K562 (cell line): ENCODE measurements around the gene SYT8. TPM values are rescaled to one million over a fixed set of nuclear protein-coding genes. Genes with fewer than 3 reads are reported as not detected.

ENCODE experiments used
- CC2D1A ChIP-seq: fragments of 450-650 bp; IDR thresholded peaks from 2 replicates; pipeline ENCODE4 v1.6.1; 2017; ENCODE audit warnings: mild to moderate bottlenecking
- CHD1 ChIP-seq: fragments of 200-600 bp; sonication (generic); IDR thresholded peaks from one replicate; pipeline ENCODE4 v1.6.1; 2012; ENCODE audit warnings: mild to moderate bottlenecking, moderate library complexity, low read length, inconsistent platforms
- CREM ChIP-seq: IDR thresholded peaks from 2 replicates; pipeline ENCODE4 v1.6.1; 2014; ENCODE audit warnings: antibody characterized with exemption, low read depth
- HMG20B ChIP-seq: fragments of 250-450 bp; sonication (Bioruptor Pico); IDR thresholded peaks from 2 replicates; pipeline ENCODE4 v1.5.0; 2021; ENCODE audit warnings: mild to moderate bottlenecking
- MAZ ChIP-seq, 2 experiments: fragments of 450-650 bp in 1 of 2; sonication (generic) in 1 of 2; formaldehyde crosslinking; IDR thresholded peaks in 1 of 2; conservative IDR thresholded peaks in 1 of 2; 2 replicates each; pipeline versions ENCODE4 v1.4.0 to v1.5.0; 2020; ENCODE audit warnings: mild to moderate bottlenecking in 1 of 2, missing genetic modification reagents in 1 of 2
- MEF2D ChIP-seq: conservative IDR thresholded peaks from 2 replicates; pipeline ENCODE4 v1.6.1; 2016; ENCODE audit warnings: low read depth, missing genetic modification characterization, missing compliant biosample characterization
- MNT ChIP-seq, 2 experiments: fragments of 450-650 bp; conservative IDR thresholded peaks; 2 replicates each; pipeline ENCODE4 v1.6.1; 2017; ENCODE audit warnings: mild to moderate bottlenecking in 2 of 2, moderate library complexity in 2 of 2
- REST ChIP-seq, 2 experiments: fragments of 450-650 bp; formaldehyde crosslinking in 1 of 2; IDR thresholded peaks; 2 replicates each; pipeline versions ENCODE4 v1.4.0 to v1.6.1; 2014 to 2020; ENCODE audit warnings: mild to moderate bottlenecking in 2 of 2, borderline replicate concordance in 1 of 2, low read depth in 1 of 2
- STAG1 ChIP-seq: sonication (generic); formaldehyde crosslinking; IDR thresholded peaks from 2 replicates; pipeline ENCODE4 v1.5.0; 2020; ENCODE audit warnings: missing genetic modification reagents, borderline replicate concordance
- ZNF146 ChIP-seq: IDR thresholded peaks from one replicate; pipeline ENCODE4 v1.6.1; 2018; ENCODE audit warnings: missing compliant biosample characterization; ENCODE audit not compliant: unreplicated experiment
- ZNF239 ChIP-seq: fragments of 250-450 bp; sonication (Bioruptor Pico); IDR thresholded peaks from 2 replicates; pipeline ENCODE4 v1.4.0; 2020; ENCODE audit warnings: mild to moderate bottlenecking
- polyA plus RNA-seq, 8 experiments: library from polyadenylated mRNA; depleted of rRNA in 4 of 8; stranded (reverse) in 5 of 8; unstranded in 3 of 8; fragments of >200 nt; fragmentation: Nextera tagmentation in 2 of 8; fragmentation: Illumina TruSeq in 1 of 8; extraction: Ambion mirVana in 2 of 8; extraction: Trizol in 1 of 8; gene quantifications; 2 replicates each; pipeline versions ENCODE4 v1.2.1 to v1.2.3, GENCODE V29; 2011 to 2014; ENCODE audit warnings: inconsistent platforms in 1 of 8, missing spikeins in 1 of 8
- total RNA-seq, 7 experiments: library from RNA; depleted of rRNA in 6 of 7; stranded (reverse); fragments of >200 nt in 6 of 7; fragmentation: Illumina TruSeq in 2 of 7; extraction: Trizol in 2 of 7; gene quantifications; 2 replicates each; pipeline versions ENCODE4 v1.2.1 to v1.2.3, GENCODE V29; 2011 to 2021; ENCODE audit warnings: low replicate concordance in 1 of 7
- TF ChIP-seq, protein P1 (sequence below): sonication (generic); formaldehyde crosslinking; IDR thresholded peaks from 2 replicates; pipeline ENCODE4 v1.8.0; 2022; ENCODE audit warnings: missing genetic modification reagents, mild to moderate bottlenecking, moderate library complexity, borderline replicate concordance
- TF ChIP-seq, protein P2 (sequence below), 3 experiments: fragments of 200-800 bp in 1 of 3; sonication (Bioruptor generic) in 1 of 3; sonication (generic) in 1 of 3; formaldehyde crosslinking in 1 of 3; IDR thresholded peaks; 2 replicates each; pipeline versions ENCODE4 v1.6.1 to v1.8.0; 2016 to 2022; ENCODE audit warnings: mild to moderate bottlenecking in 2 of 3, missing compliant biosample characterization in 2 of 3, missing genetic modification characterization in 2 of 3, missing genetic modification reagents in 1 of 3

The SYT8 gene
- total and polyA plus RNA-seq, 9 of the 15 experiments (the other 6 are each of a cell fraction or from before 2014, with no cell fraction given) = not detected

DNA sequence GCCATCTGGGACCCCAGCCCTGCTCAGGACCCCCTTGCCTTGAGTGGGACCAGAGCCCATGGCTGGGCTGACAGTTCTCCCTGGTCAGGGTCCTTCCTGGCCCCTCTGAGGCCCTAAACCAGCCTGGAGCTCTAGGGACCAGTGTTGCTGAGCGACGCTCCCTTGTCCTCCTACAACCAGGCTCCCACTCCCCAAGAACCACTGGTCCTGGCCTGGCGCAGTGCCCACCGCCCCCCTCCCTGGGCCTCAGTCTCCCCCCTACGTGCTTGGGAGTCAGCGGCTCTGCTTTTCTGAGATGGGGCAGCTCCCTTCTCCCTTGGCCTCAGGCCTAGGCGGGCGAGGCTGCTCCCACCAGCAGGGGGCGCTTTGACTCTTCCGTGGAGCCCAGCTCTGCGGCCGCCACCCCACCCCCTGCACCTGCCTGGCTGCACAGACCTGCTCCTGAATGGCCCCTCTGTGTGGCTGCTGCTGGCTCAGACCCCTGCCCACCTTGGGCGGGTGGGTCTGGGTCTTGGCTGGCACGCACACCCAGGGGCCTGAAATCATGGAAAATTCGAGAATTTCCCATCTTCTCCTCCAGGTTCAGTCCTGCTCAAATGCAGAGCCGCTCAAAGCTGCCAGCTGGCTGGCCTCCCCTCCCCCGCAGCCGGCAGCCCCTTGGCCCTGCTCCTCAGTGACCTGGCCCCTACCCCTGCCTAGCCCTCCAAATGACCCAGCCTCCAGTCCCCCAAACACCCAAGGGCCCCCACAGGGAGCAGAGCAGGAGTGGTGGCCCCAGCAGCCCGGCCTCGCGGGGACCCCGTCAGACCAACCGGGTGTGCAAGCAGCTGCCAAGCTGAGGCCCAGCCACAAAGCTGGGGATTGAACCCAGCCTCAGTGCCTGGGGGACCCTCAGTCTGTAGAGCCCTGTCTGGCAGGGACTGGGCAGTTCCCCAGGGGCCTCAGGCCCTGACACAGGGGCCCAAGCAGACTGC is 47.8 kb downstream of the SYT8 start (continued):
- TF ChIP-seq REST (IDR thresholded peaks at IDR 0.05; ENCODE audit: borderline replicate concordance) (peak; percentile 88), REST (CRISPR knock-in tag; IDR thresholded peaks at IDR 0.05; ENCODE audit: low read depth) (no peak), MEF2D (tag) (no peak), CREM (no peak), CC2D1A (0 out of 2 replicates have a peak, but pooled peaks have one; percentile 28), CHD1 (no peak), STAG1 (peak; percentile 76; the same call in 1 of the 2 replicates), MAZ (CRISPR knock-in tag; conservative IDR thresholded peaks at IDR 0.05 in 1 of 2, IDR thresholded peaks at IDR 0.05 in 1 of 2) (peak; percentile 30 to 38; a peak in 1 of 4 replicates), ZNF146 (CRISPR knock-in tag) (no peak), MNT (conservative IDR thresholded peaks at IDR 0.05) (no peak), ZNF239 (no peak), HMG20B (no peak)
- TF ChIP-seq, protein P1, sequence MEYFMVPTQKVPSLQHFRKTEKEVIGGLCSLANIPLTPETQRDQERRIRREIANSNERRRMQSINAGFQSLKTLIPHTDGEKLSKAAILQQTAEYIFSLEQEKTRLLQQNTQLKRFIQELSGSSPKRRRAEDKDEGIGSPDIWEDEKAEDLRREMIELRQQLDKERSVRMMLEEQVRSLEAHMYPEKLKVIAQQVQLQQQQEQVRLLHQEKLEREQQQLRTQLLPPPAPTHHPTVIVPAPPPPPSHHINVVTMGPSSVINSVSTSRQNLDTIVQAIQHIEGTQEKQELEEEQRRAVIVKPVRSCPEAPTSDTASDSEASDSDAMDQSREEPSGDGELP (CRISPR knock-in tag) = peak; percentile 52; the same call in 1 of the 2 replicates
- TF ChIP-seq, protein P2, sequence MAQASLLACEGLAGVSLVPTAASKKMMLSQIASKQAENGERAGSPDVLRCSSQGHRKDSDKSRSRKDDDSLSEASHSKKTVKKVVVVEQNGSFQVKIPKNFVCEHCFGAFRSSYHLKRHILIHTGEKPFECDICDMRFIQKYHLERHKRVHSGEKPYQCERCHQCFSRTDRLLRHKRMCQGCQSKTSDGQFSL (CRISPR knock-in tag; IDR thresholded peaks at IDR 0.05) = peak; percentile 86
- TF ChIP-seq, protein P2 (tag; IDR thresholded peaks at IDR 0.05) = no peak
